Omental fat pad (tissue), 4 donors: ENCODE data around the gene NFKBIZ. TPM values are rescaled to one million over a fixed set of nuclear protein-coding genes. Genes with fewer than 3 reads are reported as not detected.

Experiments
- ATAC-seq: fragments of 150-250 bp; one replicate; pipeline ENCODE4 v1.9.1; 2016; ENCODE audit warnings: mild to moderate bottlenecking, moderate library complexity; ENCODE audit not compliant: low FRiP score
- DNase-seq: peaks from one replicate; pipeline ENCODE4 v3.0.0-alpha.2; 2019; ENCODE audit warnings: low spot score
- total RNA-seq, 4 donors: library from RNA; depleted of rRNA; stranded (reverse); fragments of >200 nt; gene quantifications; one replicate each; pipeline ENCODE4 v1.1.0, GENCODE V29; 2016
- TF ChIP-seq, protein P1 (sequence below), 3 donors: fragments of 450-650 bp; IDR thresholded peaks; one replicate each; pipeline ENCODE4 v1.5.1; 2016 to 2017; ENCODE audit warnings: antibody characterized with exemption in 3 of 3, mild to moderate bottlenecking in 3 of 3, moderate library complexity in 2 of 3

Gene NFKBIZ
- total RNA-seq, 4 donors from 2014 or later = 78.2 to 296 (median 108) TPM

DNA sequence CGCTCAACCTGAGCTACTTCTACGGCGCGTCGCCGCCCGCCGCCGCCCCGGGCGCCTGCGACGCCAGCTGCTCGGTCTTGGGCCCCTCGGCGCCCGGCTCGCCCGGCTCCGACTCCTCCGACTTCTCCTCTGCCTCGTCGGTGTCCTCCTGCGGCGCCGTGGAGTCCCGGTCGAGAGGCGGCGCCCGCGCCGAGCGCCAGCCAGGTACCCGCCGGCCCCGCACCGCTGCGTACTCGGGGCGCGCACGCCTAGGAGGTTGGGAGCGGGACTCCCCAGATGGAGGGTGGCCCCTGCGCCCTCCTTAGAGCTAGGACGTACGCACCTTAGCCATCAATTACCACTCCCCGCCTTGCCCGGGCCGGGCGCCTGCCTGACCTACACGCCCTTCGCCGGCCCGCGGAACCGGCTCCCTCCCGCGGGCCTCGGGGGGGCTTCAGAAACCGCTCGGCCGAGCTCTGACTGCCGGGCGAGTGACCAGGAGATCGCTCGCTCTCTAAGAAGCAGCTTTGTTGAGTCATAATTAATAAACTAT, 466 bp downstream of the NFKBIZ start:
- no peak for DNase-seq
- peak; percentile 16 for ATAC-seq
- TF ChIP-seq, protein P1, sequence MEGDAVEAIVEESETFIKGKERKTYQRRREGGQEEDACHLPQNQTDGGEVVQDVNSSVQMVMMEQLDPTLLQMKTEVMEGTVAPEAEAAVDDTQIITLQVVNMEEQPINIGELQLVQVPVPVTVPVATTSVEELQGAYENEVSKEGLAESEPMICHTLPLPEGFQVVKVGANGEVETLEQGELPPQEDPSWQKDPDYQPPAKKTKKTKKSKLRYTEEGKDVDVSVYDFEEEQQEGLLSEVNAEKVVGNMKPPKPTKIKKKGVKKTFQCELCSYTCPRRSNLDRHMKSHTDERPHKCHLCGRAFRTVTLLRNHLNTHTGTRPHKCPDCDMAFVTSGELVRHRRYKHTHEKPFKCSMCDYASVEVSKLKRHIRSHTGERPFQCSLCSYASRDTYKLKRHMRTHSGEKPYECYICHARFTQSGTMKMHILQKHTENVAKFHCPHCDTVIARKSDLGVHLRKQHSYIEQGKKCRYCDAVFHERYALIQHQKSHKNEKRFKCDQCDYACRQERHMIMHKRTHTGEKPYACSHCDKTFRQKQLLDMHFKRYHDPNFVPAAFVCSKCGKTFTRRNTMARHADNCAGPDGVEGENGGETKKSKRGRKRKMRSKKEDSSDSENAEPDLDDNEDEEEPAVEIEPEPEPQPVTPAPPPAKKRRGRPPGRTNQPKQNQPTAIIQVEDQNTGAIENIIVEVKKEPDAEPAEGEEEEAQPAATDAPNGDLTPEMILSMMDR (IDR thresholded peaks at IDR 0.05) = no peak

DNA sequence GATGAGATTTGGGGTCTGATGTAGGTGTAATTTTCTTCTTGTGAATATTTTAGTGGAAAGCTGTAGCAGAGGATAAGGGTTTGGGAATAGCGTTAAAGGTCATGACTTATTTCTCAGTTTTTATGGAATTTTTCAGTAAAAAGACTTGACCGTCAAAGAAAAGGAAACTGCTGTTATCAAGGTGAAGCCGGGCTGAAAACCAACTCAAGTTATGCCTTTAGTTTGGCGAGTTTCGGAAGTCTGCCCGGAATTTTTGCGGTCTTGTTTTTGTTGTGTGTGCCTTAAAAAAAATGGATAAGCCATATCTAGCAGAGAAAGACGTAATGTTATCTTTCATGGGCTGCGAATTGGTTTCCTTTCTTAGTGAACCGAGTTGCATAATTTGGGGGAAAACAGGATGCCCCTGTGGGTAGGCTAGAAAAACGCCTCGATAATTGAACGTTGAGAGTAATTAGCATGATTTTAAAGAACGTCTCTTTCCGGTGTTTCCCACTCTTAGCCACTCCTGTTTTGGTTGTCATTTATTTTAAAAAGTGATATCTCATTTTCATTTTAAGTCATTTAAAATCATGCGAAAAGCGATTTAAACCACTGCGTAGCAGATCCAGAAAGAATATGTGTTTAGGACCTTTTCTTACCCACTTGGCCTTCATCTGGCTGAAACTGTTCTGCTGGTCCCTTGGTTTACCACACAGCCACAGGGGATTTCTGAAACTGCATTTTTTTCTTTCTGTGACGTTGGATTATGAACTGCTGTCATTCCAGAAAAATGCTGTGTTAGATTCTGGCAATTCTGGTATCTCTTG, 1.1 kb downstream of the NFKBIZ start:
- TF ChIP-seq, protein P1 (IDR thresholded peaks at IDR 0.05) = no peak
- DNase-seq (no peak), ATAC-seq (no peak)

GRCh38 chr3:101851072-101851770, 1.9 kb downstream of the NFKBIZ start:
- ATAC-seq = no peak
- TF ChIP-seq, protein P1 (IDR thresholded peaks at IDR 0.05) = no peak
- DNase-seq = no peak

GRCh38 chr3:101851850-101852714, 2.8 kb downstream of the NFKBIZ start:
- ATAC-seq = no peak

DNA sequence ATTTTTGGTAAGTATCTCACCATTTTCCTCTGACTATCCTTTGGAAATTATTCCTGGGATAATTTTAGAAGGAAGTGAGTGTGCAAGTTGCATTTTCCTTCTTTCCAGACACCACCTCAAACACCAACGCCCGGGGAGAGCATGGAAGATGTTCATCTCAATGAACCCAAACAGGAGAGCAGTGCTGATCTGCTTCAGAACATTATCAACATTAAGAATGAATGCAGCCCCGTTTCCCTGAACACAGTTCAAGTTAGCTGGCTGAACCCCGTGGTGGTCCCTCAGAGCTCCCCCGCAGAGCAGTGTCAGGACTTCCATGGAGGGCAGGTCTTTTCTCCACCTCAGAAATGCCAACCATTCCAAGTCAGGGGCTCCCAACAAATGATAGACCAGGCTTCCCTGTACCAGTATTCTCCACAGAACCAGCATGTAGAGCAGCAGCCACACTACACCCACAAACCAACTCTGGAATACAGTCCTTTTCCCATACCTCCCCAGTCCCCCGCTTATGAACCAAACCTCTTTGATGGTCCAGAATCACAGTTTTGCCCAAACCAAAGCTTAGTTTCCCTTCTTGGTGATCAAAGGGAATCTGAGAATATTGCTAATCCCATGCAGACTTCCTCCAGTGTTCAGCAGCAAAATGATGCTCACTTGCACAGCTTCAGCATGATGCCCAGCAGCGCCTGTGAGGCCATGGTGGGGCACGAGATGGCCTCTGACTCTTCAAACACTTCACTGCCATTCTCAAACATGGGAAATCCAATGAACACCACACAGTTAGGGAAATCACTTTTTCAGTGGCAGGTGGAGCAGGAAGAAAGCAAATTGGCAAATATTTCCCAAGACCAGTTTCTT, 3.9 kb downstream of the NFKBIZ start:
- TF ChIP-seq, protein P1 (IDR thresholded peaks at IDR 0.05) = no peak
- DNase-seq = no peak
- no peak for ATAC-seq

More at GRCh38 chr3:101851850-101852714, 2.8 kb downstream of the NFKBIZ start:
- DNase-seq = no peak
- TF ChIP-seq, protein P1 (IDR thresholded peaks at IDR 0.05) = no peak

- DNase-seq = no peak
- no peak for ATAC-seq
- TF ChIP-seq, protein P1 (IDR thresholded peaks at IDR 0.05) = no peak
Measured at GRCh38 chr3:101853982-101854381, 4.7 kb downstream of the NFKBIZ start.
